Right atrium auricular region (tissue), 2 donors: ENCODE measurements around the gene MYO3B. TPM values are rescaled to one million over a fixed set of nuclear protein-coding genes. Genes with fewer than 3 reads are reported as not detected.
"Not testable (repeated sequence)": the region's sequence is repeated elsewhere in the genome, so short reads cannot be mapped to it uniquely, and the experiment has no call there.

ENCODE experiments used
- DNase-seq: peaks from one replicate; pipeline ENCODE4 v3.0.0-alpha.2; 2019; ENCODE audit warnings: low spot score
- H3K27ac ChIP-seq, 2 donors: fragments of 200-600 bp; sonication (generic); 1 replicate in 1 of 2; 2 replicates in 1 of 2; pipeline ENCODE4 v1.5.1; 2016 to 2019
- H3K27me3 ChIP-seq, 2 donors: fragments of 200-600 bp; sonication (generic); one replicate each; pipeline versions ENCODE4 v1.5.1 to v1.6.0; 2017 to 2019
- H3K36me3 ChIP-seq: fragments of 200-600 bp; sonication (generic); one replicate; pipeline ENCODE4 v1.5.1; 2016
- H3K4me1 ChIP-seq, 2 donors: fragments of 200-600 bp; sonication (generic); one replicate each; pipeline versions ENCODE4 v1.5.1 to v1.6.0; 2017 to 2019
- H3K4me3 ChIP-seq, 2 donors: fragments of 200-600 bp; sonication (generic); 1 replicate in 1 of 2; 2 replicates in 1 of 2; pipeline ENCODE4 v1.5.1; 2017 to 2019; ENCODE audit warnings: mild to moderate bottlenecking in 1 of 2, moderate library complexity in 1 of 2
- H3K9me3 ChIP-seq, 2 donors: fragments of 200-600 bp; sonication (generic); one replicate each; pipeline ENCODE4 v1.5.1; 2019
- CTCF ChIP-seq, 2 donors: fragments of 200-600 bp; sonication (generic); IDR thresholded peaks; one replicate each; pipeline ENCODE4 v1.5.1; 2019; ENCODE audit warnings: antibody characterized with exemption in 2 of 2
- total RNA-seq, 2 donors: library from RNA; depleted of rRNA; stranded (reverse); fragments of >200 nt; gene quantifications; one replicate each; pipeline ENCODE4 v1.1.0, GENCODE V29; 2016

MYO3B gene
- total RNA-seq, 2 donors from 2014 or later, result not detected

GRCh38 chr2:170468557-170468956 is 290.6 kb downstream of the MYO3B start:
- TF ChIP-seq CTCF (IDR thresholded peaks at IDR 0.05), result no peak
- Histone ChIP-seq H3K36me3 (no peaks in the 10 kb centered on the region), H3K4me3 (no peak overlapping the region), H3K27me3 (no peaks in the 10 kb centered on the region), H3K9me3 (no peaks in the 10 kb centered on the region), H3K27ac (no peak overlapping the region), H3K4me1 (peaks cover 0 to 4% of the 10 kb centered on the region in 2 donors)
- DNase-seq, result no peak

GRCh38 chr2:170472498-170472897 is 294.6 kb downstream of the MYO3B start:
- not testable (repeated sequence) for H3K36me3 ChIP-seq, H3K9me3 ChIP-seq, H3K27ac ChIP-seq, H3K4me3 ChIP-seq, DNase-seq, H3K4me1 ChIP-seq, H3K27me3 ChIP-seq

- TF ChIP-seq CTCF (IDR thresholded peaks at IDR 0.05), result no peak
- no peak for DNase-seq
- H3K27ac ChIP-seq, result no peak overlapping the region
- no peaks in the 10 kb centered on the region for H3K36me3 ChIP-seq
- H3K9me3 ChIP-seq, result no peaks in the 10 kb centered on the region
- no peaks in the 10 kb centered on the region for H3K27me3 ChIP-seq
- H3K4me3 ChIP-seq, result no peak overlapping the region
- no peaks in the 10 kb centered on the region for H3K4me1 ChIP-seq
These were observed 297.9 kb downstream of the MYO3B start for GRCh38 chr2:170475878-170476277.

- no peak overlapping the region for H3K27ac ChIP-seq
- no peaks in the 10 kb centered on the region for H3K36me3 ChIP-seq
- no peaks in the 10 kb centered on the region for H3K27me3 ChIP-seq
- TF ChIP-seq CTCF (IDR thresholded peaks at IDR 0.05), result no peak
- no peak overlapping the region for H3K4me3 ChIP-seq
- no peak for DNase-seq
- H3K4me1 ChIP-seq, result no peaks in the 10 kb centered on the region
- H3K9me3 ChIP-seq, result no peaks in the 10 kb centered on the region
These were observed 299.7 kb downstream of the MYO3B start for GRCh38 chr2:170477630-170478029.

- H3K36me3 ChIP-seq, result no peaks in the 10 kb centered on the region
- TF ChIP-seq CTCF (IDR thresholded peaks at IDR 0.05), result no peak
- DNase-seq, result no peak
- no peak overlapping the region for H3K27ac ChIP-seq
- H3K4me1 ChIP-seq, result no peaks in the 10 kb centered on the region
- H3K4me3 ChIP-seq, result no peak overlapping the region
- no peaks in the 10 kb centered on the region for H3K27me3 ChIP-seq
- H3K9me3 ChIP-seq, result no peaks in the 10 kb centered on the region
These were observed 303.3 kb downstream of the MYO3B start for GRCh38 chr2:170481201-170481600.

- Histone ChIP-seq H3K36me3 (no peaks in the 10 kb centered on the region), H3K4me3 (no peak overlapping the region), H3K27me3 (no peaks in the 10 kb centered on the region), H3K27ac (no peak overlapping the region), H3K4me1 (no peaks in the 10 kb centered on the region), H3K9me3 (no peaks in the 10 kb centered on the region)
- TF ChIP-seq CTCF (IDR thresholded peaks at IDR 0.05), result no peak
- no peak for DNase-seq
These were observed 306.6 kb downstream of the MYO3B start for GRCh38 chr2:170484552-170484951.
